Left ventricle myocardium inferior (tissue), 1 donor: Measurements from ENCODE around the gene NCAPG2. TPM values are rescaled to one million over a fixed set of nuclear protein-coding genes. Genes with fewer than 3 reads are reported as not detected.

ENCODE experiments used
- DNase-seq: peaks from one replicate; pipeline ENCODE4 v3.0.0-alpha.2; 2020
- H3K27ac ChIP-seq: fragments of 200-600 bp; replicated peaks from 2 replicates; pipeline ENCODE4 v1.8.0; 2021
- H3K27me3 ChIP-seq: fragments of 200-600 bp; 2 replicates; pipeline ENCODE4 v1.8.0; 2021; ENCODE audit warnings: low read depth
- H3K36me3 ChIP-seq: fragments of 200-600 bp; 2 replicates; pipeline ENCODE4 v1.8.0; 2021
- H3K4me1 ChIP-seq: fragments of 200-600 bp; 2 replicates; pipeline ENCODE4 v1.8.0; 2021
- H3K4me3 ChIP-seq: fragments of 200-600 bp; 2 replicates; pipeline ENCODE4 v1.8.0; 2021; ENCODE audit warnings: mild to moderate bottlenecking, moderate library complexity
- H3K9me3 ChIP-seq: fragments of 200-600 bp; replicated peaks from 2 replicates; pipeline ENCODE4 v1.8.0; 2021
- intact Hi-C: fragments of 100-400 bp; cut with micrococcal nuclease; formaldehyde crosslinking; loops from one replicate; pipeline ENCODE4 v1.11.0; 2022
- total RNA-seq: library from RNA; stranded (reverse); fragmentation: NEBNext Ultra II Directional; extraction: Animal tissue kit (Norgen Biotek cat#: 25700); gene quantifications from one replicate; pipeline ENCODE4 v1.2.1, GENCODE V29; 2021
- TF ChIP-seq, protein P1 (sequence below): fragments of 200-600 bp; IDR thresholded peaks from 2 replicates; pipeline ENCODE4 v1.8.0; 2021; ENCODE audit warnings: antibody characterized with exemption, mild to moderate bottlenecking, borderline replicate concordance
- donor health status: DM: no; HTN: yes; CAD: no; lungs with severe emphysema.

The NCAPG2 gene
- total RNA-seq, 1 donor from 2014 or later, result 3.7 TPM

DNA sequence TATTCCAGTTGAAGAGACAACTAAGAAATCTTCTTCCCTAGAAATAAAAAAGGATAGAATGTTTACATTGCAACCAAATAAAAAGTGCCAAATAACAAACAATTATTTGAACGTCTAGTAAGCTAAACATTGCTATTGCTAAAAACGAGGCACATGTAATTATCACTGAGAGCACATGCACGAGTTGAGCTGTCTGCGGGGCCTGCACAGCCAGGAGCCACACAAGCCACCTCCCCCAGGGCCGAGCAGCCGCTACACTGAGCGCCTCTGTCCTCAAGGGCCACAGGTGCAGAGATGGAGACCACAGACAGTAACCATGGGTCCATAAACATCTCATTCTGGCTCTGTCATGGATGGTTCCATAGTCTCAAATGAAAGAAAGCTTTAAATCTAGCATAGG lies 17.2 kb downstream of the NCAPG2 start:
- Histone ChIP-seq H3K36me3 (peaks cover 43% of the 10 kb centered on the region), H3K4me1 (no peaks in the 10 kb centered on the region), H3K4me3 (no peak overlapping the region), H3K27ac (no peak overlapping the region), H3K27me3 (no peaks in the 10 kb centered on the region), H3K9me3 (no peaks in the 10 kb centered on the region)
- TF ChIP-seq, protein P1, sequence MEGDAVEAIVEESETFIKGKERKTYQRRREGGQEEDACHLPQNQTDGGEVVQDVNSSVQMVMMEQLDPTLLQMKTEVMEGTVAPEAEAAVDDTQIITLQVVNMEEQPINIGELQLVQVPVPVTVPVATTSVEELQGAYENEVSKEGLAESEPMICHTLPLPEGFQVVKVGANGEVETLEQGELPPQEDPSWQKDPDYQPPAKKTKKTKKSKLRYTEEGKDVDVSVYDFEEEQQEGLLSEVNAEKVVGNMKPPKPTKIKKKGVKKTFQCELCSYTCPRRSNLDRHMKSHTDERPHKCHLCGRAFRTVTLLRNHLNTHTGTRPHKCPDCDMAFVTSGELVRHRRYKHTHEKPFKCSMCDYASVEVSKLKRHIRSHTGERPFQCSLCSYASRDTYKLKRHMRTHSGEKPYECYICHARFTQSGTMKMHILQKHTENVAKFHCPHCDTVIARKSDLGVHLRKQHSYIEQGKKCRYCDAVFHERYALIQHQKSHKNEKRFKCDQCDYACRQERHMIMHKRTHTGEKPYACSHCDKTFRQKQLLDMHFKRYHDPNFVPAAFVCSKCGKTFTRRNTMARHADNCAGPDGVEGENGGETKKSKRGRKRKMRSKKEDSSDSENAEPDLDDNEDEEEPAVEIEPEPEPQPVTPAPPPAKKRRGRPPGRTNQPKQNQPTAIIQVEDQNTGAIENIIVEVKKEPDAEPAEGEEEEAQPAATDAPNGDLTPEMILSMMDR, result no peak
- intact Hi-C loops, result no loop called here
- no peak for DNase-seq

DNA sequence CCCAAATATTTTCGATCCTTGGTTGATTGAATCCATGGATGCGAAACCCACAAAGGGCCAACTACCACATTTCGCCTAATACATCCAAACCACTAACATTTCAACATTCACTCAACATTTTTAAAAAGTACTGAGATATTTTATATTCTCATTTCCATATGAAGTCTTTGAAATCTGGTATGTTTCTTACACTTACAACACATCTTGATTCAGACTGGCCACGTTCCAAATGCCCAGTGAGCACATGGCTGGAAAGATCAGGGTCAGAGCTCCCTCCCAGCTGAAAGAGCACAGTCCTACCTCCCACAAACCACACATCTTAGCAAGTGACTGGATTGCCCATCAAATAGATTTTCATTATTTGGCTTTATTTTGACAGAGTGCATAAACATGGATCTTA lies 18.9 kb downstream of the NCAPG2 start:
- no peak for DNase-seq
- no peaks in the 10 kb centered on the region for H3K4me1 ChIP-seq
- H3K27me3 ChIP-seq, result no peaks in the 10 kb centered on the region
- peaks cover 39% of the 10 kb centered on the region for H3K36me3 ChIP-seq
- TF ChIP-seq, protein P1, result no peak
- intact Hi-C loops, result no loop called here
- H3K27ac ChIP-seq, result no peak overlapping the region
- H3K4me3 ChIP-seq, result no peak overlapping the region
- H3K9me3 ChIP-seq, result no peaks in the 10 kb centered on the region

DNA sequence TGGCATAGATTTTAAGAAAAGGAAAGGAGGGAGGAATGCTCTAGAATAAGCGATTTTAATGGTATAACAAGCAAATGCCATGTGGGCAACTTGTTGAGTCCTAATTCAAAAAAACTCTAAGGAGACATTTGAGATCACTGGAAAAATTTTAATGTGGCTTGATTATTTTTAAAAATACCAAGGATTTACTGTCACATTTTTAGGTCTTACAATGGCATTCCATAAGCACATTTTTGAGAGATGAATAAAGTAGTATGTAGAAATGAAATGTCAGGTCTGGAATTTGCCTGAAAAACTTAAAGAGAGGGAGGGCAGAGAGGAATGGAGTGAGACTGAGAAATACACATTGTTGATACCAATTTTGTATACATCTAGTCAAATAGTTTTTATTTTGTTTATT lies 20.3 kb downstream of the NCAPG2 start:
- H3K36me3 ChIP-seq, result peaks cover 43% of the 10 kb centered on the region
- no peaks in the 10 kb centered on the region for H3K9me3 ChIP-seq
- H3K27me3 ChIP-seq, result no peaks in the 10 kb centered on the region
- no peaks in the 10 kb centered on the region for H3K4me1 ChIP-seq
- intact Hi-C loops, result no loop called here
- TF ChIP-seq, protein P1, result no peak
- DNase-seq, result no peak
- H3K27ac ChIP-seq, result no peak overlapping the region
- no peak overlapping the region for H3K4me3 ChIP-seq

DNA sequence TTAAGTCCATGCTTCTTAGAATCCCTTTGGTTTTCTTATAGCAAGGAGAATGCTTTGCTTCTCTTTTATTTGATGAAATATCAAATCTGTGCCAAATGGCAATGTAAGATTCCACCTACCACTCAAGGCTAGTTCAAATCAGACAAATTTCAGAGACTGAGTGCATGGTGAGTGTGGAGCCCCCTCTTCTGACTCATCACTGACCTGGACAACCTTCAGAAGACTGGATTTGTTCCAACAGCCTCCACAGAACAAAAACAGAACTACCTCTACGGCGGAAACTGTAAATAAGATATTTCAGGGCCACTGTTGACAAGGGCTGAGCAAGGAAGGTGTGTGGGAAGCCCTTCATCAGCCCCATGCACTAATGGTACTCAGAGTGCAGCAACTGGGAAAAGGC lies 21.1 kb downstream of the NCAPG2 start:
- Histone ChIP-seq H3K4me3 (no peak overlapping the region), H3K9me3 (no peaks in the 10 kb centered on the region), H3K27ac (no peak overlapping the region), H3K36me3 (peaks cover 43% of the 10 kb centered on the region), H3K4me1 (no peaks in the 10 kb centered on the region), H3K27me3 (no peaks in the 10 kb centered on the region)
- DNase-seq, result no peak
- intact Hi-C loops, result no loop called here
- TF ChIP-seq, protein P1, result no peak

DNA sequence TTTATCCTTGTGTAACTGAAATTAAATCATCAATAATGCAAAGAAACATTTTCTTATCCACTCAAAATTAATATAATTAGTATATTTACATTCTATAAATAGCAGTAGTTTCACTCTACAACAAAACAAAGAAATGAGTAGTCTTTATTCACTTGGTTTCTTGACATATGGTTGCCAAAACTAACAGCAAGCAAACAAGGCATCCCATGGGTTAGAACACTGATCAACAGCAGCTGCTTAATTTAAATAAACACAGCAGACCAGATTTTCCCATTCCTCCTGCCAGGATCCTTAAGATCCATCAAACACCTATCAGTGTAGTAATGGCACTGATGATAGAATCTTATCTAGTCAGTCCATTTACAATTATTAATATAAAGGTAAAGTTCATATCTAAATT lies 22.1 kb downstream of the NCAPG2 start:
- intact Hi-C loops, result no loop called here
- Histone ChIP-seq H3K4me1 (no peaks in the 10 kb centered on the region), H3K36me3 (peaks cover 36% of the 10 kb centered on the region), H3K27me3 (no peaks in the 10 kb centered on the region), H3K4me3 (no peak overlapping the region), H3K9me3 (no peaks in the 10 kb centered on the region), H3K27ac (no peak overlapping the region)
- DNase-seq, result no peak
- TF ChIP-seq, protein P1, result no peak

DNA sequence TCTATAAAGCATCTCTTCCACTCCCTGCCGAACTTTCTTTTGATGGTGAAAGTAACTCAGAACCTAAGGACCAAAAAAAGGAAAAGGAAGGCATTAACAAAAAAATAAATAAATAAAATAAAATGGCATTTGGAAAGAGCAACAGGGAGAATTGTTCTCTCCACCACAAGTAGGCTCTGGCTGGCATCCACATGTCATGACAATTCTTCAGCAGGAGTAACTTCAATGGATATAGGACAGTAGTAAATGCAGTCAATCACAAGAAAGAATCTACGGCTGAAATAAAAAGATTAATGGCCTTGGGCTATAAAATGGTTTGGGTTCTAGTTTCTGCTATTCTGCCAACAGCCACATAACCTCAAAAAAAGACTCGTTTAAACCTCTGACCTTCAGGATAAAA lies 23.9 kb downstream of the NCAPG2 start:
- no peak for DNase-seq
- Histone ChIP-seq H3K36me3 (peaks cover 25% of the 10 kb centered on the region), H3K4me1 (no peaks in the 10 kb centered on the region), H3K27ac (no peak overlapping the region), H3K27me3 (no peaks in the 10 kb centered on the region), H3K9me3 (no peaks in the 10 kb centered on the region), H3K4me3 (no peak overlapping the region)
- TF ChIP-seq, protein P1, result no peak
- intact Hi-C loops, result no loop called here
